ENCODE results near the gene PLXDC2.

DNA sequence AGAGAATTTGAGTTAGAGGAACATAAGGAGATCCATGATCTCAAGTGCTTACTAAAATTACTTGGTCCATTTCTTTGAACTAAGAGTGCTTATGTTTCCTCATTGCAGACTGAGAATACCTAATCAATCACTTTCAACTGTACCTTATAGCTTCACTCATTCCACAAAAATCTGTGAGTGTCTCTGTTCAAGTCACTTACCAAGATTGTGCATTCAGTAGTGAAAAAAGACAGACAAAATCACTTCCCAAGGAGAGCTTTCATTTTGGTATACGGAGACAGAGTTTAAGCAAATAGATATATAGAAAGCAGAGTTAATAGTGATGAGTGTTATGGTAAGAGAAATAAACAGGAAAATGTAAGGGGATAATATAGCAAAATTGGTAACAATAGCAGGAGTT is 364.5 kb downstream of the PLXDC2 start:
- no peak for TF ChIP-seq CTCF (conservative IDR thresholded peaks at IDR 0.05; ENCODE audit: low read depth, low read length)
- TF ChIP-seq EZH2 (IDR thresholded peaks at IDR 0.05; ENCODE audit: low read length, unreplicated experiment) = no peak
